LNCAP (cell line): ENCODE data around the gene PAFAH1B2.

Experiments
- CTCF ChIP-seq: fragments of 450-650 bp; IDR thresholded peaks from 2 replicates; pipeline ENCODE4 v1.5.1; 2017; ENCODE audit warnings: mild to moderate bottlenecking

The PAFAH1B2 gene

GRCh38 chr11:117187428-117187798 lies 43.3 kb downstream of the PAFAH1B2 start:
- no peak for TF ChIP-seq CTCF

- TF ChIP-seq CTCF: no peak
Observed at GRCh38 chr11:117187799-117188481, 43.9 kb downstream of the PAFAH1B2 start.

- TF ChIP-seq CTCF: no peak
Observed at GRCh38 chr11:117188620-117189081, 44.6 kb downstream of the PAFAH1B2 start.

GRCh38 chr11:117189191-117189940 lies 45.3 kb downstream of the PAFAH1B2 start:
- TF ChIP-seq CTCF: no peak

GRCh38 chr11:117189941-117190544 lies 46.0 kb downstream of the PAFAH1B2 start:
- TF ChIP-seq CTCF: no peak

GRCh38 chr11:117191680-117192400 lies 47.8 kb downstream of the PAFAH1B2 start:
- no peak for TF ChIP-seq CTCF

- no peak for TF ChIP-seq CTCF
Observed at GRCh38 chr11:117192401-117192875, 48.4 kb downstream of the PAFAH1B2 start.
